HG03469 (cell line): ENCODE data around the gene MAP1B.

Experiments
- ATAC-seq: cut with Tn5 transposase; IDR thresholded peaks from one replicate; pipeline ENCODE4 v1.9.1; 2021; ENCODE audit warnings: mild to moderate bottlenecking, moderate library complexity, moderate number of reproducible peaks; ENCODE audit not compliant: unreplicated experiment

The MAP1B gene

GRCh38 chr5:72093824-72094223, 13.5 kb upstream of the MAP1B start:
- no peak for ATAC-seq

- no peak for ATAC-seq
Observed at GRCh38 chr5:72096602-72097188, 10.6 kb upstream of the MAP1B start.

- ATAC-seq, result no peak
Observed at GRCh38 chr5:72101828-72102227, 5.4 kb upstream of the MAP1B start.

DNA sequence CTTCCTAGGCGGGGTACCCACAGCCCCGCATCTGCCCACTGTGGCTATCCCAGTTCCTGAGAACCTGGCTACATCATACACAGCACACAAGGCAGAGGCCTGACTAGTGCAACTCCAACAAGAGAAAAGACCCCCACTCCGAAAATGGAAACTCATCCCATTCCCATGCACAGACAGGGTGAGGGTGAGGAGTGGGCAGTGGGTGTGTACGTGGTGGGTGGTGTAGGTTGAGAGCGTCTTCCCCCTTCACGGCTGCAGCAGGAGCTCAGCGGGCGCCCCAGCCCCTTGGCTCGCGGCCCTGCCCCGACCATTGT, 501 bp upstream of the MAP1B start:
- no peak for ATAC-seq

GRCh38 chr5:72107901-72108201, 576 bp downstream of the MAP1B start:
- ATAC-seq, result no peak

GRCh38 chr5:72108202-72109061, 1.2 kb downstream of the MAP1B start:
- no peak for ATAC-seq

GRCh38 chr5:72109062-72109411, 1.8 kb downstream of the MAP1B start:
- no peak for ATAC-seq

- no peak for ATAC-seq
Observed at GRCh38 chr5:72109625-72110024, 2.4 kb downstream of the MAP1B start.

DNA sequence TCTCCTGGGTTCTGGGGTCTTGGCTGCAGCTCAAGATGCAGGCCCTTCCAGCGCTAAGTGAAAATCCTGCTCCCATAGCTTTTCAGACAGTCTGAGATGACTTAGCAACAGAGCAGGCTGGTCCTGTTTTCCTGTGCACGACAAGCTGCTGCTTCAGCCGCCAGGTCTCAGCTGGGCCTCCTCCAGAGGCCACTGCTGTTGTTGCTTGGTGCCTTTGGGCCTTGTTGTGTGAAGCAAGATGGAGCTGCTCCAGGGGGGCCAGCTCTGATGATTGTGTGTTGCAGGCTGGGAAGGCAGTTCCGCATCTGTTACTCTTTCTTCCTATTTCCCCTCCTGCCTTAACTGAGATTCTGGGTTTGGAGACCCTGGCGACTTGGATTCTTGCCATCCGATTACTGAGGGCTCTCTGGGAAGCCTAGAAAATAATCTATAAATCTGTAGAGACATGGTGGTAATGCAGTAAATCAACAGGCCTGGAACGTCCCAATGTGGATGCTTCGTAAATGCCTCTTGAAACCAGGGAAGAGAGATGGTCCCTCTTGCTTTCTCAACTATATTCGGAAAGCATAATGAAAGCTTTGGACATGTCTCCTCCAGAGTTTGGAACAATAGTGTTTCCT, 3.2 kb downstream of the MAP1B start:
- ATAC-seq, result no peak

DNA sequence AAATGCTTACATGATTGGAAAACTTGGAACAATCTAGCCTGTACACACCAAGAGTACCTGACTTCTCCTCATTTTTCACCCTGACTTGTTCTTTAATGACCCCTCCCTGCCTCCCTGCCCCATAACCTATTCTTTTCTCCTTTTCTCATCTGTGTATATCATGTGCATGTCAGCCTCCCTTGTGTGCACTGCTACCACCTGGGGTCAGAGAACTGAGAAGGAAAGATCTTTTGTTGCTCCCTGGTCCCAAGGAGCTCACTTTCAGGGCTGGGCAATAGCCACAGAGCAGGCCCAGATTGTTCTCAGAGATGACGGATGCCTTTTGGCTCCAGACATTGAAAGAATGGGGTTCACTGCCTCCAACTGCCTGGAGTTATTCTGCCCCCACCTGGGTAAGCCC, 5.1 kb downstream of the MAP1B start:
- ATAC-seq, result no peak

GRCh38 chr5:72114629-72115028, 7.4 kb downstream of the MAP1B start:
- ATAC-seq, result no peak

DNA sequence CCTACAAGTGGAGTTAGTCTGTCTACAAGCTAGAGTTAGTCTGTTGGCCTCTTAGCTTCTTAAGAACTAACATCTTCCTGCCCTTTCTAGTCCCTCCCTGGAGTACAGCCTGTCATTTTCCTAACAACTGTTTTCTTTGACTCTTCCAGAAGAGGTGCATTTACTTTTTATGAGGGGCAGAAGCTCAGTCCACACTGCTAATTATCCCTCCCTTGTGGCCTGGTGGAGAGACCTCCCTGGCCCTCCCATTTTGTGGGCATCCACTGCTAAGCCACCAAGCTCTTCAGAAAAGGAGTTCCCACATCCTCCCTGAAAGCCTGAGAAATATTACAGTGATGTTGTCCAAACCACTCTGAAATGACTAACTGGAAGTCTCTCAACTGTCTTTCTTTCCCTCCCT, 8.0 kb downstream of the MAP1B start:
- ATAC-seq, result no peak

GRCh38 chr5:72117307-72117706, 10.0 kb downstream of the MAP1B start:
- ATAC-seq, result no peak

GRCh38 chr5:72121052-72121779, 13.9 kb downstream of the MAP1B start:
- no peak for ATAC-seq

- no peak for ATAC-seq
Observed at GRCh38 chr5:72121780-72122445, 14.6 kb downstream of the MAP1B start.

- ATAC-seq, result no peak
Observed at GRCh38 chr5:72122602-72123001, 15.3 kb downstream of the MAP1B start.

DNA sequence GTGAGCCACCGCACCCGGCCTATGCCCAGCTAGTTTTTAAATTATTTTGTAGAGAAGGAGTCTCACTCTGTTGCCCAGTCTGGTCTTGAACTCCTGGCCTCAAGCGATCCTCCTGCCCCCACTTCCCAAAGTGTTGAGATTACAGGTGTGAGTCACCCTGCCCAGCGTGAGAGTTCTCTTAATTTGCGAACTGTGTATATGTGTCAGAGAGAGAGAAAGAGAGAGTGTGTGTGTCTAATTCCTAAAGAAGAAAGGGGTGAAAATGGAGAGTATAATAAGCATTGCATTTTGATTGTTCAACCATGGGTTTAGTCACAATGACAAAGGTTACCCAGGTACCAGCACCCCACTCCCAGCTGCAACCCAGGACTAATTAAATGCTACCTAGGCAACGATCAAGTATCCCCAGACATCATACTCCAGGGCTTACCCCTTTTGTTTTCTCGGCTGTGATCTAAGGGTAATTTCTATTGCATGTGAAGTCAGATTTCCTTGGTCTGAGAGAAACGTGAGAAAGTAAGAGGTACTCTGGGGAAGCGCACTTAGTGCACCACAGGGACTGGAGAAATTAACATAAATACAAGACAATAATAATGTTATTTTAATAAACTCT, 16.6 kb downstream of the MAP1B start:
- ATAC-seq, result no peak

- ATAC-seq, result no peak
Observed at GRCh38 chr5:72125271-72125940, 18.1 kb downstream of the MAP1B start.

DNA sequence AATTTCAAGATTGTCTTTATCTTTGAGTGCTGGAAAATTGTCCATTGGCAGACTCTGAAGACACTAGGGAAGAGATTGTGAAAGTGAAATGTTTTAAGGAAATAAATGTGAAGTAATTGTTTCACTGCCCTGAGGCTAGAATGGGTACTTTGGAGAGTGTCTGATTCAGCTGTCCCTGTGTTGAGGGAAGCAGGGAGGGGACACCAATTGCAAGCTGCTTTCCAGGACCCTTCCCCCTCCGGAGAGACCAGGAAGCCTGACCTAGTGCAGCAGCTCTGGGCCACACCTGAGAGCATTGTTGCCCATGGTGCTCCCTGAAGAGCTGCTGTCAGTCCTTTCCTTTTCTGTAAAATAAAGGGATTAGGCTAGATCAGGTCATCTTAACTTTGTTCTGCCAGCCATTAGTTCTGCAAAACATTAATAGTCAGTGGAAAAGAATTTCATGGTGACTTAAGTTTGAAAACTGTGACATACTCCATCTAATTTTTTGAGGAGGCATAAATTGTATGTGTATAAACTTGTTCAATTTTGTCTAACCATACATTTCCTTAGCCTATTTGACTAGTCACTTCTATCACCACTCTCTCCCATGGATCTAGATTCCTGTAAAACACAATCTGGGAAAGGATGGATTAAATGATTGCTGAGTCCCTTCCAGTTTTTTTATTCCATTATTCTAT, 18.8 kb downstream of the MAP1B start:
- ATAC-seq, result no peak

DNA sequence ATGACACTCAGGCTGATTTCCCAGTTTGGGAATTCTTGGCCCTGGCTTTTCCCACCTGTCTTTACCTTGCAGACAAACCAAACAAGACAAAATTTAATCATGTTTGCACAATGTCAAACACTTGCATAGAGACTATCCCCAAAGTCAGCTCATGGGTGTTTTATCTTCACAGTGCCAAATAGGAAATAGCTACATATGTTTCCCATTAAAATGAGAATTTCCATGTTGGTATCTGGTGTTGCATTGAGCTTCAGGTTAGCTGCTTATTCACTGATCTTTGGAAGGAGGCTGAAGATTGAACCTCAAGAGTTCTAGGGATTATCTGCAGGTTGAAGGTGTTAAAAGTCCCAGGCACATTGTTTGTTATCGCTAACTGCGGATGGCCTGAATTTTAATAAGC, 19.5 kb downstream of the MAP1B start:
- no peak for ATAC-seq
